T-helper 2 cell treated with Interferon-gamma antibody and Interleukin-4, amounts not matched to agents 100 ng/mL and 5 ng/mL, for 36 hours (primary cell): ENCODE measurements around the gene VOPP1. TPM values are rescaled to one million over a fixed set of nuclear protein-coding genes. Genes with fewer than 3 reads are reported as not detected.

ENCODE experiments used
- intact Hi-C: fragments of 100-400 bp; cut with micrococcal nuclease; formaldehyde crosslinking; loops from one replicate; pipeline ENCODE4 v1.15.1; 2023
- total RNA-seq: library from RNA; stranded (reverse); gene quantifications from 2 replicates; pipeline ENCODE4 v1.2.3, GENCODE V29; 2022

VOPP1 gene
- total RNA-seq, 1 donor from 2014 or later: 76.0 TPM

DNA sequence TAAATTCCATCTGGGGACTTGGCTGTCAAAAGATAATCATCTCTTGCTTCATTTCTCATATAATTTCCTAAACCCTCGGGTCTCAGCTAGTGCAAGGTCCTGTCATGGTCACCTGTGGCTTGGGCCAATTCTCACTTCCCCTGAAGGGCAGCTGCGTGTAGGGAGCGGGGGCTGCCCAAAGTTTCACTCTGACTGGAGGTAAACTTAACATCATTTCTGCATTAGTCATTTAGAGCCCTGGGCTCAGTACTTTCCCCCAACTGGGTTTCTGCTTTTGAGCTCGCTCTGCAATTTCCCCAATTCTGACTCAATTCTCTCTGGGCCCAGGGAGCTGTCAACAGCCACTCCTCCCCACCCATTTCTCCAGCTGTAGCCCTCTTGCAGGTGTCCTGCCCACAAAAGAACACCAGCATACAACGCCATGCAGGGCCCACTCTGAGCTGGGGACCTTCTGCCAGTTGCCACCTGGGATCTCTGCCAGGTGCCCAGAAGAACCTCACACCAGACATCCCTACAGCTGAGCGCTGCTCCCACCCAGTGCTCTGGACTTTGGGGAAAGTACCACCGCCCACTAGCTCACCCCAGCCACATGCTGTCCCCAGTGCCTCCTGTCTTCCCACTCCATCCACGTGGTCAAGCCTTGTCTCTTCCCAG lies 37.9 kb downstream of the VOPP1 start:
- intact Hi-C loops: loop anchor here (1.0 to 5.0 kb wide), 3 partner anchors 36 to 167 kb away; partner anchors contain the start of gene LANCL2

DNA sequence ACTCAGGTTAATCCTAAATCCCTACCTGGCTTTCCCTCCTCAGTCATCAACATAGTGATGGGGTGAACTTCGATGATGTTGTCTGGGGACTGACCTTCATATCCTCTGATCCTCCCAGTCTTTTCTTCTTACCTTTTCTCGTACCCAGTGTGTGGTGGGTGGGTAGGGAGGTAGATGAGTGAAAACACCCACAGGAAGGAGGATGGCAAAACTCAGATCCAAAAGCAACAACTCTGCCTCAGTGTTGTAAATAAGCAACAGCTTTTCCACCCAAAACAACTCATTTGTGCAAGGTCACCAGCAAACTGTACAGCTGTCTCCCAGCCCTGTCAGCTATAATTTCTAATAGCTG lies 38.6 kb downstream of the VOPP1 start:
- intact Hi-C loops: loop anchor here (1.0 to 5.0 kb wide), 4 partner anchors 17 to 166 kb away; partner anchors contain the start of gene LANCL2

DNA sequence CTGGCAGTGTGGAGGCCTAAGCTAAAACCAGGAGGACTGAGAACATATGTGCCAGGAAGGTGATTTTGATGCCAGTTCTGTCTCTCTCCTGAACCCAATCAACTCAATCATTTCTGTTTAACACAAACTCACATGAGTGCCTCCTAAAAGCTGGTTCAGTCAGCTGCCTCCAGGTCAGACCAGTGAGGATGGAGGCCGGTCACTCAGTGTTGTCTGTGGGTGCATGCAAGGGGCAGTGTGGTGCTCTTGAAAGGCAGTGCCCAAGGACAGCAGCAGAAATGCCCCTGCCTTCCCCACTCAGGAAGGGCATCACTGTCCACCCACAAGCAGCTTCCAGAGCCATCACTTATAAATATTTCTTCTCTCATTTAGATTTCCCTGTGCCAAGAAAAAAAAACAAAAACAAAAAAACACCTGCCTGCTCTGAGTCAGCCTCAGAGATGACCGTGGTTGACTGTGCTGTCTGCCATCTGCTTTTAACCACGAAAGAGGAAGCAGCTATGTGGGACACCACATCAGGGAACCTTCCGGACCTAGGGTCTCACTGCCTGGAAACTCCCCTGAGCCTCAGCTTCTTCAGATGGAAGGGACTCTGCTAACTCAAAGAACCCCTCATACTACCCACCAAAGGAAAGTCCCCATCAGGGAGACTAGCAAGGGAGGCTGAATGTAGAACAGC lies 39.1 kb downstream of the VOPP1 start:
- intact Hi-C loops: loop anchor here (2.0 to 5.0 kb wide), 2 partner anchors 16 to 166 kb away; partner anchors contain the start of gene LANCL2

DNA sequence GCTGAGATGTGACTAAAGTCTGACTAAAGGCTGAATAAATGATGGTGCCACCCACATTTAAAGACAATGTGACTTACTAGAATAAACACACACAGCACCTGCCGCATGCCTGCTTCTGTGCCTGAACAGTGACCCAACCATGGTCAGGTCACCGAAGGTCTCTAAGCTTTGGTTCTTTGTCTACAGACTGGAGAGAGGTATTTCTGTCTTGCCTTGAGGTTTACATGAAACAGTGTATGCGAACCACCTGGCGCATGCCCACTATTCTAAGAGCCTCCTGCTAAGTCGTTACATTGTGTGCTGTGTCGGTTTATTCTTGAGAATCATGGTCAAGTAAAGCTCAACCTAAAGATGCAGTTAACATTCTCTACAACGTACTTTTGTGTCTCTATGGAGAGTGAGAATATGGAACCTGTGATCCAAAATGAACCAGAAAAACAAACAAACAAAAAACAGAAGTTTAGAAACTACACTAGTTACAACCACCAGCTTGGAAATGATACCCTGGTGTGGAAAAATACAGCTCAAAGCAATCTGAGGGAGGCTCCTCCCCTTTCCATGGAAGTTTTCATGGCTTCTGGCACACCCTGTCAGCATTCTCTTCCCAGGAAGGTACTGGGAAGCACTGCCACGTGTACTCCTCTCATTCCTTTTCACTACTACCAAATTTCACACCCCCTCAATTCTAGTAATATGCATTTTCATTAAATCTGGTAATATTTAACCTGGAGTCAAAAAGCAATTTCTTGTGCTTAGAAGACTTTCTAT lies 40.0 kb downstream of the VOPP1 start:
- intact Hi-C loops: loop anchor here (2.0 to 5.0 kb wide), 2 partner anchors 16 to 165 kb away; partner anchors contain the start of gene LANCL2

DNA sequence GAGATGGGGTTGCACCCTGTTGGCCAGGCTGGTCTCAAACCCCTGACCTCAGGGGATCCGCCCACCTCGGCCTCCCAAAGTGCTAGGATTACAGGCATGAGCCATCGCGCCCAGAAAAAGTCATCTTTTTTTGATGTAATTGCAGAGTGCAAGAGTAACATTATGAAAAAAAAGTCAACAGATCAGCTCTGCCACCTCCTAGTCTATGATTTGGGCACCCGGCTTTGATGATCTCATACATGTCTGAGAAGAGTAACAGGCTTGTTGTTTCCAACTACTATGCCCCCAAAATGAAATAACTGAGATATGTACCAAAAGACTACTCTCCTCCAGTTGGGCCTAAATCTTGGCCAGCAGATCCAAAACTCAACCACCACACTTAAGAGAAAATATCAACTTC lies 40.8 kb downstream of the VOPP1 start:
- intact Hi-C loops: loop anchor here (5.0 kb wide), 1 partner anchor 164 kb away; the partner anchor contains the start of gene LANCL2

DNA sequence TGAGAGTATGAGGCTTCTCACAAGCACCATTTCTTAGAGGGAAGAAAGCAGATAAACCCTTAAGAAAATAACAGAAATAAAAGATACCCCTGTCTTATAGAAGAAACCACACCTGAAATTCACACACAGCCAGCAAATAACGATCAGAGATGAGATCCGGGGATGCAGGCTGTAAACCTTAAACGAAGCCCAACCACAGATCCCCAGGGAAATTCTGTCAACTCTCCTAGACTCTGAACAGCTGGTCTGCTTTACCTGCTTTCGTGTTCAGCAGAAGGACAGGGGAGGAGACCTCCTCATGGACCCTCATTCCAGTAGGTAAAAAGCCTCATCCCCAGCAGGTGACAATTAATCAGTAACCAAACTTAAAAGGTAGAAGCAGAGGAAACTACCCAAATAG lies 45.0 kb downstream of the VOPP1 start:
- intact Hi-C loops: no loop called here

DNA sequence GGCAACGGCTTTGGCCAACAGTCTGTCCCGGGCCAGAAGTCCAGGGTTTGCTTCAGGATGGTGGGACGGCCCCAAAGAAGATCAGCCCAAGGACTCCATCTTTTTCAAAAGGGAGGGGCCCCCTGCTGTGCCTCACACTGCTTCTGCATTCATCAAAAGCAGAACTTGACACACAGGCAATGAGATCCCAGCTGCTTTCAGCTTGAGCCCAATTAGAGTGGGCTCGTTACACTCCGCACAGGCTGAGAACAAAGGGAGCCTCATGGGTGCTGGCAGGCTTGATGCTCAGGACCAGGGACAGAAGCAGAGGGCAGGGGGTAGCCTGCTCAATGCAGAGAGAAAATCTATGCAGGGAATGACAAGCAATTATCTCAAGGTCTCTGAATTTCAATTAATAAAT lies 45.5 kb downstream of the VOPP1 start:
- intact Hi-C loops: no loop called here

DNA sequence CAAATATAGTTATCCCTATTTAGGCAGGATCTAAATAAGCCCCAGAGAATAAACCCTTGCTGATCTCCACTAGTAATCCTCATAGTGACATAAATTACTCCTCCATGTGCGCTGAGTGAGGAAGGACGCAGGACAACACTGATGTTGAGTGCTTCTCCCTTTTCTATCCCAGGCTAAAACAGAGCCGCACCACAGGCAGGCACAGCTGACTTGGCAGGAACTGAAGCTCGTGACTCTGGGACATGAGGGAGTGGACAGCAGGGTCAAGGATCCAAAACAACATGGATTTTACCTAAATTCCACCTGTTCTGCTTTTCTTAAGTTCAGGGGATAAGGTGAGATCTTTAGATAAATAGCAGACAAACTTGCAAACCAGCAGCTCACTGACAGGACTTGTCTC lies 46.0 kb downstream of the VOPP1 start:
- intact Hi-C loops: no loop called here

DNA sequence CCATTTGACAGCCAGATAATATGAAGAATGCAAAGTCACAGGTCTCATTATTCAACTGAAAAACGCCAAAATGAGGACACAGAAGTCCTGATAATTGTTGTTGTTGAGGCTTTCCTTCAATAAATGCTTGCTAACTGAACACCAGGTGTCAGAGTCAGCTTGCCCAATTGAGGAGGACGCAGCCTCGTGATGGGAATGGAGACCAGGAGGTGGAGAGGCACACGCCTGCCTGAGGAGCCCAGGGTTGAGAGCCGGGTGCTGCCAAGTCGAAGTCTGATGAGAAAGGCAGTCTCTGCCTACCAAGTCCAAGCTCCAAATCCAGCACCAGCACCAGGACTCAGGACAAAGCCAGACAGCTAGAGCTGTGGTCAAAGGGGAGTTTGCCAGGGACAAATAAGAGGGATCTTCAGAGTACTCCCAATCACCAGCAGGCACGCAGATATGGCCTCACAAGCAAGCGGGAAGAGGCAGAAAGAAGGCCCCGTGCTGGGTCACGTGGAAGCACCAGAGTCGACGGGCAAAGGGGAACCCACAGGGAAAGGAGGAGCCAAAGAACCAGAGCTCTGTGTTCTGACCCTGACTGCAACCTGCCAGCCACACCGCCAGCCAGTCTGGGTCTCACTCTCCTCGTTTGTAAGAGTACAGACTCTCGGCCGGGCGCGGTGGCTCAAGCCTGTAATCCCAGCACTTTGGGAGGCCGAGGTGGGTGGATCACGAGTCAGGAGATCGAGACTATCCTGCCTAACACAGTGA lies 47.6 kb downstream of the VOPP1 start:
- intact Hi-C loops: no loop called here

DNA sequence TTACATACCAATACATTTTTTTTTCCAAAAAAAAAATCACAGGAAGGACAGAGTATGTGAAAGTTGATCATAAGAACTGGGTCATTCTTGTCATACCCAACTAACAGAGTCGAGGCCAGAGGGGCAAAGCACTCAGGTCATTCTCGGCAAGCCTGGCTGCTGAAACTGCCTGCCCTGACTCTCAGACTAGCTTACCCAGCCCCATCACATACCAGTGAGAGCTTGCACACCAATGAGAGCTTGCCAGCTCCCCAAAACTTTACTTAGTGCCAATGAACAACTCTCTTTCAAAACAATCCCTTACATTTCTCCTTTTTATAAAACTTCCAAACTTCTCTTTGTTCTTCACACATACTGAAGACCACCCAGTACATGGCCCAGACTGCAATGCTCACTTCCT lies 48.9 kb downstream of the VOPP1 start:
- intact Hi-C loops: no loop called here

DNA sequence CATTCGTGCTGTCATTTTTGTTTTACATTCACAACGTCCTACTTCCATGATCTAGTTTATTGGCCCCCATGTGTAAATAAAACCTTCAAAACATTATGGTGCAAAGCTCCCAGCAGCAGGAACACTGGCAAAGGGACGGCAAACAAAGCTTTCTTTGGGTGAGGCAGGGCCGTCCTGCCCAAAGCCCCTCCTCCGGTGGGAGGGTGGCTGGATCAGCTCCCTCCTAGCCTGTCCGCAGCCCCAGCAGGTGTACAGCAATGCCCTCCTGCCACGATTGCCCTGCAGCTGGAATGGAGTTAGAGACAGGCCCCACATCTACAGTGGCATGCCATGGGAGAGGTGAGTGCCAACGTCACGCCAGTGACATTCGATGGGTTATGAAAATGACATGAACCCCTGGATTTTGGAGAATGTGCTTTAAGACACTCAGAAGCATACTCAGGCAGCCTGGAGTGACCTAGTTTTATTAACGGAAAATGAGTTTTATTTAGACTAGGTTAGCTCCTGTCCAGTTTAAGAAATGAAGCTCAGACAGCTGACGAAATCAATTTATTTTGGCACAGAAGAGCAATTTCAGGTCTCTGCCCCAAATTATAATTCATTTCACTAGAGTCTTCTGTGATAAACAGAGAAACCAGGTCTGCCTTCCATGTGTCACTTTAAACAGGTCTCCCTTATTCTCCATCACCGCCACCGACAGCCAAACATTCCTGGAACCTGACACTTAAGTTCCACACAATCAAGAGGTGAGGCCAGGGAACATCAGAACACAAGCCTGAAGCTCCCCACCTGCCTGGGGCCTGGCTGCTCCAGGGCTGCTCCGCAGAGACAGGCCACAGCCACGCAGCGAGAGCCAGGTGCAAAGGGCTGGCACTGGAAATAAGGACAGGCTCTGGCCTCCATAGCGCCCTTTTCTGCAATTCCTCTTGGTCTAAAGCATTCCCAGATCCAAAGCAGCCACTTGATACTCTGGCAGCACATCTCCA lies 50.1 kb downstream of the VOPP1 start:
- intact Hi-C loops: no loop called here

DNA sequence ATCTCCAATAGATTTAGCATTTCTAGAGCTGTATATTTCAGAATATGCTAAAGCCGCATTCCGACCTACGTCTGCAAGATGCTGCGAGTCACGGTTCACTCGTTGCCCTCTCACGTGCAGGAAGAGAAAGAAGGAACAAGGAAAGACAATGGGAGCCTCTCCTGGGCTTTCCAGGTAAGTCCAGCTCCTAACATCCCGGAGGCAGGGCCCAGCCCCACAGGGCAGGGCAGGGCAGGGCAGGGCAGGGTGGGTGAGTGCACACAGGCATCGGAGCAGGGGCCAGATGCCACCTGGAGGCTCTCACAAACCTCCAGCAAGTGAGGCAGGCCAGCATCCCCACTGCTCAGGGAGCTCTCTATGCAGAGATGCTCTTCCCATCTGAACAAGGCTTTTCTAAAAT lies 50.8 kb downstream of the VOPP1 start:
- intact Hi-C loops: no loop called here

DNA sequence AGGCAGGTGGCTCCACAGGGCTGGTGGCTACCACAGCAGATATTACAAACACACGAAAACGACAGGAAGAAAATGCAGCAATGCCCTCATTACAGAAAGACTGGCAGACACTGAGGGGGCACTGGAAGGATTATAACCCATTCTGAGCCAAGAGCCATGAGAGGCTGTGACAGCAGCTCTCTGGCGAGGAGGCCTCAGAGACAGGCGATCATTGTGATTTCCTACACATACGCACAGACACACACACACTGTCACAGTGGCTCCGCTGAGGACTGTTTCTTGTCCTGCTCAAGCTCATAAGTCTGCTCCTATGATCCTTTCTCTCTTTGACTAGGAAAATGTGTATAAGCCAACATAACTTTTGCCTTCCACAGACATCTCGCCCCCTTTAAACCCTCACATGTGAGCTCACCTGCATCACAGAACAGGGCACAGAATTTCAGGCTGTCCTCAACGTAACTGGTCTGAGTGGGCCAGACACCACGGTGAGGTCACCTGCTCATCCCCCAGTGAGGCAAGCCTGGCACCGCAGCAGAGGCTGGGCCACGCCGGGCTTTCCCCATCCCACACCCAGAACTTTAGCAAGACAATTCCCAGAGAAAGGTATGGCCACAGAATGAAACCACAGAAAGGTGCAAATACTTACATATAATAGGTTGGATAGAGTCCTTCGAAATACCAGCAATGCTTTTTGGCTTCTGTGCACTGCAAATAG lies 51.7 kb downstream of the VOPP1 start:
- intact Hi-C loops: no loop called here

DNA sequence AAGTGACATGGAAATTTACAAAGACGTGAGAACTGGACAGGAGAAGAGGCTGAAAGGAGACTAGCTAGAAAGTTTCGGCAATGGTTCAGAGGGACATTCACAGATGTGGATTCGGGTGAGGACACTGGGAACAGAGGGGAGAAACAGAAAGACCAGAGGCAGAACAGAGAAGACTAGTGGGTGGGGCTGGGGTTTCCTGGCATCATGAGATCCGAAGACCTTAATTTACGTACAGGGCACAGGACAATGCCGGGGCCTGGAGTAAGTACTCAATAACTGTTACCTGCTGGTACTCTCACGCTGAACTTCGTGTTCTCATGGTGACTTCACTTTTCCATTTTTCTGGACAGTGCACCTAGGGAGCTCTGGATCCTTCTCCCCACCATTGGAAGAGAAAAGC lies 53.5 kb downstream of the VOPP1 start:
- intact Hi-C loops: no loop called here

DNA sequence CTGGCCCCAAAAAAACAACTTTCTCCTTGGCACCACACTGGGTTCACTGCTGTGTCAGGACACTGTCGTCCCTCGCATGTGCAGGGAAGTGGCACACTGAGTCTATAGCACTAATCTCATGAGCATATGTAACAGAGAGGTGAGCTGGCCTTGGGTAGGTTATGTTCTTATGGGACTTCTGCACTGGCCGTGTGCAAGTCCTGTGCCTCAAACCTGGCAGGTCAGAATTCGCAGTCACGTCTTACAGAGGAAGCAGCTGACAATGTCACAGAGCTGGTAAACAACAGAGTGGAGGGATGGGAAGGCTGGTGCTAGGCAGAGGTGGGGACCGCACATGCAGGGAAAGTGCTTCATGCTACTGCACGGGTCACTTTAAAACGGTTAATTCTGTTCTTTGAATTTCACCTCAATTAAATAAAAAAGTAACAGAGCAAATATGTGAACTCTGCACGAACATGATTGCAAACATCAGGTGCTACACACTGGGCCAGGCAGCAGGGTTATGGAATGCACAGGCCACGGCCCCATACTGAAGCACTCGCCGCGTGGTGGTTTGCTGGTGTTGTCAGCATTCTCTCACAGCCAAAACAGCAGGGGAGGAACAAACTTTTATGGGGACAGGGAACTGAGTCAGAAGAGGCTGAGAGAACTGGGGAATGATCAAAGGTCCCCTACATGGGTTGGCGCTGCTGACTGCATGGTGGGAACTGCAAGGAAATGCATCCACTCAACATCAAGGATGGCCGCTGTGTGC lies 54.2 kb downstream of the VOPP1 start:
- intact Hi-C loops: loop anchor here (2.0 kb wide), 1 partner anchor 15 kb away; no protein-coding TSS in a partner anchor

DNA sequence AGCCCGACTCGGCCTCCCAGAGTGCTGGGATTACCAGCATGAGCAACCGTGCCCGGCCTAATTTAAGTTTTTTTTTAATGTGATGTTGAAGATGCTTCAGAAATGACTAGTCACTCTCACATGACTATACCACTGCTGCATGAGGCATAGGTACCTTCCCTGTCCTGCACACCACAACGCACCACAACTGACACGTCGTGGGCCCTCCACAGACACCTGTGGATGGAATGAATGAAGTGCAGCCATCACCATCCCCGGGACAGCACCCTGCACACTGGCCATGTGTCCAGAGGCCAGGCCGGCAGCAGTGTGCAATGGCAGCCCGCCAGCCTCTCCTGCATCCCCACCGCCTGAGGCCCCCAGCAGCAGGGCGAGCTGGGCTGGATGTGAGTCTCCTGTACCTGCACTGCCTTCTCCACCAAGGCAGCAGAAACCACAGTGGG lies 55.1 kb downstream of the VOPP1 start:
- intact Hi-C loops: loop anchor here (2.0 kb wide), 1 partner anchor 16 kb away; no protein-coding TSS in a partner anchor

DNA sequence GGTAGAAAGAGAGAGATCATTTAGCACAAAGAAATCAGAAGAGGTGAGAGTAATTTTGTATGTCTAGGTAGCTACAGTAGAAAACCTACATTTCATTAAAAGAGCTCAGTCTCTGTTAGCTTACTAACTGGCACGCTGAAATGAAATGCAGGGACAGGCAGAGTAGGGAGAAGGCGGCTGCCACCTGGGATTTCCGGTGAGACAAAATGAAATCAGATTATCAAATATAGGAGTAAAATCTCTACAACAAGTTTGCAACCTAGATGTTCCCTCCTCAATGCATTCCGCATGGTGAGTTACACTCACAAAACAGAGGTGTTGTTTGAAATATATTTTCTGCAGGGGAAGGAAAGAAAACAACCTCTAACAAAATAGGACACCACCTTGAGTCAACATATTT lies 55.9 kb downstream of the VOPP1 start:
- intact Hi-C loops: loop anchor here (2.0 kb wide), 1 partner anchor 16 kb away; no protein-coding TSS in a partner anchor

DNA sequence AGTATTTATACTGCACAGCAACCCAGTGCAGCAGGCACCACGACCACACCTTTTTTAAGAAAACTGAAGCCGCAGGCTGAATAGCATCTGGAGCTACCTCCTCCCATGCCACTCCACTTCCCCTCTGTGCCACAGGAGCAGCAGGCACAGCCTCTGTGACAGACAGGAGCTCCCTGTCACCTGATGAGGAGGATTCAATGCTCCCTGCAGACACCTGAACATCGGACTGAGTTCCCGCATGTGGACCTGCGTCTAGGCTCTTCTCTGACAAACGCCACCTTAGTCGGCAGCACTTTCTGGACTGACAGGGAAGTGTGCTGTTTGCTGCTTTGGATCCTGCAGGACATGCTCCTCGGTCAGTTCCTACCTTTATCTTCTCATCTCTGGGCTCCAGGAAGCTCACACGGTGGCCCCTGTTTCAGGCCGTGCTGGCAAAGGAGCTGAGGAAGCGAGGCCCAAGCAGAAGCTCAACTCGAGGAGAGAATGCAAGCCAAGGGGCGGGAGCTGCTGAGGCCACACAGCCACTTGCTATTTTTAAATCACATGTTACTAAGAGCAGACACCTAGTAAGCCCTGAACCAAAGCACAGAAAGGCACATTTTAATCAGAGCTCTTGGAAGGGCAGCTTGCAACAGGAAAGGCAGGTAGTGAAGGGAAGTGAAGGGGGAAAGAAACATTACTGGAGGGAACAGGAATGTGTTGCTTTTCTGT lies 56.6 kb downstream of the VOPP1 start:
- intact Hi-C loops: loop anchor here (2.0 kb wide), 1 partner anchor 17 kb away; no protein-coding TSS in a partner anchor
